ENCODE results near the gene APBB1IP. TPM values are rescaled to one million over a fixed set of nuclear protein-coding genes. Genes with fewer than 3 reads are reported as not detected.
"Not testable (repeated sequence)": the region's sequence is repeated elsewhere in the genome, so short reads cannot be mapped to it uniquely, and the experiment has no call there.

The APBB1IP gene
- total RNA-seq, 1 experiment from 2014 or later: not detected

GRCh38 chr10:26463986-26464385 lies 25.8 kb downstream of the APBB1IP start:
- POLR2A ChIA-PET (ENCODE audit: unreplicated experiment): no interaction called here
- H3K9me3 ChIP-seq (ENCODE audit: low read length): no peaks in the 10 kb centered on the region
- no peak overlapping the region for H3K9ac ChIP-seq (ENCODE audit: low read length)
- TF ChIP-seq EZH2phosphoT487 (IDR thresholded peaks at IDR 0.05; ENCODE audit: borderline replicate concordance, low read length): no peak
- no peak for TF ChIP-seq EZH2 (IDR thresholded peaks at IDR 0.05; ENCODE audit: low read length, unreplicated experiment)
- no peak for TF ChIP-seq CTCF (conservative IDR thresholded peaks at IDR 0.05; ENCODE audit: low read depth, low read length)
- no peak overlapping the region for H3K4me3 ChIP-seq (ENCODE audit: low read length)
- no peaks in the 10 kb centered on the region for H3F3A ChIP-seq (ENCODE audit: low read length, unreplicated experiment)
- no peak for DNase-seq
- H3K79me2 ChIP-seq (ENCODE audit: low read length): no peaks in the 10 kb centered on the region
- CTCF ChIA-PET: no interaction called here
- no peak overlapping the region for H3K27ac ChIP-seq (ENCODE audit: low read length)
- no peaks in the 10 kb centered on the region for H3K4me1 ChIP-seq (ENCODE audit: insufficient read depth, low read length)
- H2AFZ ChIP-seq (ENCODE audit: low read length): no peak overlapping the region
- H4K20me1 ChIP-seq (ENCODE audit: low read length): no peaks in the 10 kb centered on the region
- H3K27me3 ChIP-seq (ENCODE audit: low read length): no peaks in the 10 kb centered on the region; the same call in 1 of the 2 replicates
- H3K9me2 ChIP-seq (replicated peaks; ENCODE audit: low read length): no peaks in the 10 kb centered on the region
- H3K36me3 ChIP-seq (ENCODE audit: low read depth, low read length): no peaks in the 10 kb centered on the region
- intact Hi-C loops (cut with micrococcal nuclease): no loop called here
- no peak overlapping the region for H3K4me2 ChIP-seq (ENCODE audit: low read length)
- no TSS peak for BruUV-seq (replicated peaks)
- ATAC-seq: no peak

- H2AFZ ChIP-seq (ENCODE audit: low read length): no peak overlapping the region
- ATAC-seq: no peak
Measured at GRCh38 chr10:26464632-26465280, 26.6 kb downstream of the APBB1IP start.

GRCh38 chr10:26466531-26466930 lies 28.4 kb downstream of the APBB1IP start:
- H3K4me2 ChIP-seq (ENCODE audit: low read length); CTCF ChIA-PET; H3K4me1 ChIP-seq (ENCODE audit: insufficient read depth, low read length); H3K4me3 ChIP-seq (ENCODE audit: low read length); H3K9ac ChIP-seq (ENCODE audit: low read length); H3K9me3 ChIP-seq (ENCODE audit: low read length); ATAC-seq; H3K9me2 ChIP-seq (replicated peaks; ENCODE audit: low read length); DNase-seq; H4K20me1 ChIP-seq (ENCODE audit: low read length); H3K27ac ChIP-seq (ENCODE audit: low read length); H3F3A ChIP-seq (ENCODE audit: low read length, unreplicated experiment); intact Hi-C loops (cut with micrococcal nuclease); H3K79me2 ChIP-seq (ENCODE audit: low read length); H3K27me3 ChIP-seq (ENCODE audit: low read length); H3K36me3 ChIP-seq (ENCODE audit: low read depth, low read length); BruUV-seq (replicated peaks); POLR2A ChIA-PET (ENCODE audit: unreplicated experiment); H2AFZ ChIP-seq (ENCODE audit: low read length): not testable (repeated sequence)

More at GRCh38 chr10:26464632-26465280, 26.6 kb downstream of the APBB1IP start:
- intact Hi-C loops (cut with micrococcal nuclease): no loop called here
- Histone ChIP-seq H3K36me3 (ENCODE audit: low read depth, low read length) (no peaks in the 10 kb centered on the region), H3K79me2 (ENCODE audit: low read length) (no peaks in the 10 kb centered on the region), H3K9me3 (ENCODE audit: low read length) (no peaks in the 10 kb centered on the region), H3K4me3 (ENCODE audit: low read length) (no peak overlapping the region), H3K27me3 (ENCODE audit: low read length) (no peaks in the 10 kb centered on the region; the same call in 1 of the 2 replicates), H3K9me2 (replicated peaks; ENCODE audit: low read length) (no peaks in the 10 kb centered on the region), H3K9ac (ENCODE audit: low read length) (no peak overlapping the region), H3F3A (ENCODE audit: low read length, unreplicated experiment) (no peaks in the 10 kb centered on the region), H3K4me2 (ENCODE audit: low read length) (no peak overlapping the region), H3K27ac (ENCODE audit: low read length) (no peak overlapping the region), H4K20me1 (ENCODE audit: low read length) (no peaks in the 10 kb centered on the region), H3K4me1 (ENCODE audit: insufficient read depth, low read length) (no peaks in the 10 kb centered on the region)
- ChIA-PET POLR2A (ENCODE audit: unreplicated experiment) (no interaction called here), CTCF (no interaction called here)
- no TSS peak for BruUV-seq (replicated peaks)
- TF ChIP-seq EZH2phosphoT487 (IDR thresholded peaks at IDR 0.05; ENCODE audit: borderline replicate concordance, low read length) (no peak), CTCF (conservative IDR thresholded peaks at IDR 0.05; ENCODE audit: low read depth, low read length) (no peak), EZH2 (IDR thresholded peaks at IDR 0.05; ENCODE audit: low read length, unreplicated experiment) (no peak)
- DNase-seq: no peak

Data from PC-3 (cell line).